H9 (cell line): ENCODE results near the gene STEAP2. TPM values are rescaled to one million over a fixed set of nuclear protein-coding genes. Genes with fewer than 3 reads are reported as not detected.

Experiments used
- DNase-seq: peaks from one replicate; pipeline ENCODE4 v3.0.0-alpha.2; 2017
- H2AFZ ChIP-seq: one replicate; pipeline ENCODE4 v1.6.1; 2013; ENCODE audit warnings: mild to moderate bottlenecking, low read length, control low read depth, moderate library complexity
- H2AK5ac ChIP-seq: 2 replicates; pipeline ENCODE4 v1.6.1; 2013; ENCODE audit warnings: low read length, control low read depth, mixed read lengths; ENCODE audit not compliant: insufficient read length
- H2BK120ac ChIP-seq: one replicate; pipeline ENCODE4 v1.6.1; 2013; ENCODE audit warnings: low read depth, mild to moderate bottlenecking, low read length, control low read depth, inconsistent platforms; ENCODE audit not compliant: poor library complexity, severe bottlenecking
- H2BK12ac ChIP-seq: 2 replicates; pipeline ENCODE4 v1.6.1; 2013; ENCODE audit warnings: low read length, control low read depth, mixed read lengths, low read depth; ENCODE audit not compliant: insufficient read length
- H2BK15ac ChIP-seq: 2 replicates; pipeline ENCODE4 v1.6.1; 2013; ENCODE audit warnings: low read depth, low read length, control low read depth
- H2BK20ac ChIP-seq: one replicate; pipeline ENCODE4 v1.6.1; 2013; ENCODE audit warnings: low read depth, mild to moderate bottlenecking, low read length, control low read depth, inconsistent platforms; ENCODE audit not compliant: poor library complexity, severe bottlenecking
- H2BK5ac ChIP-seq: 2 replicates; pipeline ENCODE4 v1.6.1; 2013; ENCODE audit warnings: low read length, control low read depth, mixed read lengths; ENCODE audit not compliant: insufficient read length
- H3K14ac ChIP-seq: 2 replicates; pipeline ENCODE4 v1.6.1; 2013; ENCODE audit warnings: low read length, control low read depth; ENCODE audit not compliant: insufficient read depth
- H3K18ac ChIP-seq: 2 replicates; pipeline ENCODE4 v1.6.1; 2013; ENCODE audit warnings: low read depth, mild to moderate bottlenecking, mixed read lengths, low read length, control low read depth; ENCODE audit not compliant: insufficient read length
- H3K23ac ChIP-seq: 2 replicates; pipeline ENCODE4 v1.6.1; 2013; ENCODE audit warnings: low read length, control low read depth, mixed read lengths, low read depth; ENCODE audit not compliant: insufficient read length
- H3K23me2 ChIP-seq: 2 replicates; pipeline ENCODE4 v1.6.1; 2013; ENCODE audit warnings: low read depth, mild to moderate bottlenecking, mixed read lengths, low read length, control low read depth; ENCODE audit not compliant: insufficient read length, poor library complexity, severe bottlenecking
- H3K27ac ChIP-seq: 2 replicates; pipeline ENCODE4 v1.5.1; 2013; ENCODE audit warnings: low read length, control low read depth, mixed read lengths, low read depth; ENCODE audit not compliant: insufficient read length
- H3K27me3 ChIP-seq: 2 replicates; pipeline ENCODE4 v1.6.1; 2013; ENCODE audit warnings: low read length, control low read depth, inconsistent platforms; ENCODE audit not compliant: insufficient read depth
- H3K4ac ChIP-seq: 2 replicates; pipeline ENCODE4 v1.6.1; 2013; ENCODE audit warnings: low read depth, mild to moderate bottlenecking, control low read depth, inconsistent platforms, low read length, moderate library complexity
- H3K4me1 ChIP-seq: 2 replicates; pipeline ENCODE4 v1.6.1; 2013; ENCODE audit warnings: low read length, control low read depth, inconsistent platforms; ENCODE audit not compliant: insufficient read depth
- H3K4me2 ChIP-seq: 2 replicates; pipeline ENCODE4 v1.6.1; 2013; ENCODE audit warnings: low read length, control low read depth, mixed read lengths; ENCODE audit not compliant: insufficient read length, insufficient read depth
- H3K56ac ChIP-seq: 2 replicates; pipeline ENCODE4 v1.6.1; 2013; ENCODE audit warnings: low read depth, mild to moderate bottlenecking, mixed read lengths, low read length, control low read depth; ENCODE audit not compliant: insufficient read length
- H3K79me1 ChIP-seq: 2 replicates; pipeline ENCODE4 v1.6.1; 2013; ENCODE audit warnings: low read depth, mild to moderate bottlenecking, moderate library complexity, low read length, control low read depth, inconsistent platforms; ENCODE audit not compliant: insufficient read depth, poor library complexity, severe bottlenecking
- H3K79me2 ChIP-seq: 2 replicates; pipeline ENCODE4 v1.6.1; 2013; ENCODE audit warnings: low read length, control low read depth, inconsistent platforms; ENCODE audit not compliant: insufficient read depth
- H3K9ac ChIP-seq: 2 replicates; pipeline ENCODE4 v1.6.1; 2013; ENCODE audit warnings: low read length, control low read depth, mixed read lengths; ENCODE audit not compliant: insufficient read length; ENCODE audit errors: extremely low read depth
- H3K9me3 ChIP-seq: one replicate; pipeline ENCODE4 v1.6.1; 2013; ENCODE audit warnings: low read depth, low read length, inconsistent platforms; ENCODE audit not compliant: control insufficient read depth
- H3T11ph ChIP-seq: one replicate; pipeline ENCODE4 v1.6.1; 2013; ENCODE audit warnings: mild to moderate bottlenecking, low read length, control low read depth, inconsistent platforms
- H4K20me1 ChIP-seq: one replicate; pipeline ENCODE4 v1.6.1; 2013; ENCODE audit not compliant: control insufficient read depth, insufficient read length, insufficient read depth
- H4K5ac ChIP-seq: 2 replicates; pipeline ENCODE4 v1.6.1; 2013; ENCODE audit warnings: low read depth, mild to moderate bottlenecking, mixed read lengths, low read length, control low read depth; ENCODE audit not compliant: insufficient read length
- H4K8ac ChIP-seq: replicated peaks from 2 replicates; pipeline ENCODE4 v1.6.1; 2013; ENCODE audit warnings: low read length, control low read depth, mixed read lengths, low read depth; ENCODE audit not compliant: insufficient read length
- H4K91ac ChIP-seq: 2 replicates; pipeline ENCODE4 v1.6.1; 2013; ENCODE audit warnings: low read depth, mild to moderate bottlenecking, moderate library complexity, mixed read lengths, low read length, control low read depth; ENCODE audit not compliant: insufficient read length
- H3K27ac Mint-ChIP-seq, 3 experiments: 2 replicates in 2 of 3; 3 replicates in 1 of 3; pipeline ENCODE4 v1.8.0; 2020 to 2021; ENCODE audit warnings: mixed read lengths in 3 of 3, mild to moderate bottlenecking in 1 of 3, moderate library complexity in 1 of 3
- H3K27me3 Mint-ChIP-seq: 2 replicates; pipeline ENCODE4 v1.8.0; 2021; ENCODE audit warnings: low read depth, mild to moderate bottlenecking, moderate library complexity, mixed read lengths
- H3K36me3 Mint-ChIP-seq, 3 experiments: 2 replicates in 2 of 3; 3 replicates in 1 of 3; pipeline ENCODE4 v1.8.0; 2020 to 2021; ENCODE audit warnings: low read depth in 3 of 3, mixed read lengths in 3 of 3; ENCODE audit not compliant: insufficient read depth in 1 of 3
- H3K4me1 Mint-ChIP-seq, 2 experiments: 2 replicates each; pipeline ENCODE4 v1.8.0; 2020; ENCODE audit warnings: mixed read lengths in 2 of 2
- H3K4me3 Mint-ChIP-seq, 2 experiments: 2 replicates in 1 of 2; 3 replicates in 1 of 2; pipeline ENCODE4 v1.8.0; 2020 to 2021; ENCODE audit warnings: mild to moderate bottlenecking in 2 of 2, mixed read lengths in 2 of 2, moderate library complexity in 1 of 2
- H3K9me3 Mint-ChIP-seq, 2 experiments: 2 replicates in 1 of 2; 3 replicates in 1 of 2; pipeline ENCODE4 v1.8.0; 2020; ENCODE audit warnings: mild to moderate bottlenecking in 2 of 2, mixed read lengths in 2 of 2, moderate library complexity in 1 of 2
- WGBS: extraction: QIAGEN DNeasy Blood & Tissue Kit; methylation state at CpG from one replicate; pipeline ENCODE4 v1.1.7; 2013; ENCODE audit warnings: missing lambda C conversion rate, low lambda C conversion rate, mixed read lengths; ENCODE audit not compliant: insufficient read length; ENCODE audit errors: extremely low coverage; 5-methylcytosine and 5-hydroxymethylcytosine counted together
- total RNA-seq: library from RNA; stranded (reverse); gene quantifications from 2 replicates; pipeline ENCODE4 v1.2.1, GENCODE V29; 2021
- TF ChIP-seq, protein P1 (sequence below): fragments of 200-600 bp; sonication (generic); conservative IDR thresholded peaks from 3 replicates; pipeline ENCODE4 v1.8.0; 2021; ENCODE audit warnings: antibody characterized with exemption, mild to moderate bottlenecking

STEAP2 gene
- total RNA-seq, 1 experiment from 2014 or later: 6.7 TPM

DNA sequence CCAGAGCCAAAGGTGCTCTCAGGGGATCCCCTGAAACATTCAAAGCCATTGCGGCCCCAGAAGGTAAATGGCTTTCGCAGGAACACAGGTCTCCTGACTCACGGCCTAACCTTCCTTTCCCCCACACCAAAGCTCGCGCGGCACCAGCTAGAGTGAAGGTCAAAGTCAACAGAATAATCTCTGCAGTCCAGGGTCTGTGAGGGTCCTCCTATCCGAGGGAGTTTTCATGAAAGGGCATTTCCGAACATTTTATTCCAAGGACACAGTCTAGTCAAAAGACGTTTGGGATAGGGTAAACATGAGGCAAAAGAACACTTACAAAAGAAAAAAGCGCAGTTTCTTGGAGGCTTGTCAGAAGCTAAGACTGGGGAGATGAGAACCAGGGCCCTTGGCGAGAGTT lies 559 bp upstream of the STEAP2 start:
- H4K91ac ChIP-seq: no peak overlapping the region
- no peak overlapping the region for H3T11ph ChIP-seq
- H3K4me2 ChIP-seq: peak overlapping the region; percentile 92
- DNase-seq: no peak
- peak overlapping the region; percentile 26 to 94 (median 51) for H3K27ac Mint-ChIP-seq
- H3K9me3 ChIP-seq: no peaks in the 10 kb centered on the region
- TF ChIP-seq, protein P1, sequence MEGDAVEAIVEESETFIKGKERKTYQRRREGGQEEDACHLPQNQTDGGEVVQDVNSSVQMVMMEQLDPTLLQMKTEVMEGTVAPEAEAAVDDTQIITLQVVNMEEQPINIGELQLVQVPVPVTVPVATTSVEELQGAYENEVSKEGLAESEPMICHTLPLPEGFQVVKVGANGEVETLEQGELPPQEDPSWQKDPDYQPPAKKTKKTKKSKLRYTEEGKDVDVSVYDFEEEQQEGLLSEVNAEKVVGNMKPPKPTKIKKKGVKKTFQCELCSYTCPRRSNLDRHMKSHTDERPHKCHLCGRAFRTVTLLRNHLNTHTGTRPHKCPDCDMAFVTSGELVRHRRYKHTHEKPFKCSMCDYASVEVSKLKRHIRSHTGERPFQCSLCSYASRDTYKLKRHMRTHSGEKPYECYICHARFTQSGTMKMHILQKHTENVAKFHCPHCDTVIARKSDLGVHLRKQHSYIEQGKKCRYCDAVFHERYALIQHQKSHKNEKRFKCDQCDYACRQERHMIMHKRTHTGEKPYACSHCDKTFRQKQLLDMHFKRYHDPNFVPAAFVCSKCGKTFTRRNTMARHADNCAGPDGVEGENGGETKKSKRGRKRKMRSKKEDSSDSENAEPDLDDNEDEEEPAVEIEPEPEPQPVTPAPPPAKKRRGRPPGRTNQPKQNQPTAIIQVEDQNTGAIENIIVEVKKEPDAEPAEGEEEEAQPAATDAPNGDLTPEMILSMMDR: no peak
- H2AFZ ChIP-seq: peak overlapping the region; percentile 14
- no peak overlapping the region for H2BK20ac ChIP-seq
- peaks cover 6% of the 10 kb centered on the region; the same call in 1 of the 2 replicates for H3K4me1 ChIP-seq
- H3K79me2 ChIP-seq: peaks cover 4% of the 10 kb centered on the region; the same call in 1 of the 2 replicates
- WGBS: no CpG with 5 or more reads among the region's 11 CpGs
- no peaks in the 10 kb centered on the region; a peak in 1 of 7 replicates for H3K36me3 Mint-ChIP-seq
- H2BK12ac ChIP-seq: no peak overlapping the region
- H3K56ac ChIP-seq: no peak overlapping the region
- H3K4ac ChIP-seq: no peak overlapping the region
- H2BK15ac ChIP-seq: no peak overlapping the region
- H3K4me3 Mint-ChIP-seq: no peak overlapping the region
- peaks cover 7% of the 10 kb centered on the region; the same call in 1 of the 2 replicates for H3K27me3 Mint-ChIP-seq
- H3K4me1 Mint-ChIP-seq: peaks cover 8 to 19% of the 10 kb centered on the region in 2 experiments
- H3K18ac ChIP-seq: no peak overlapping the region
- peak overlapping the region; percentile 64 for H3K9ac ChIP-seq
- no peak overlapping the region for H2BK5ac ChIP-seq
- H4K20me1 ChIP-seq: no peaks in the 10 kb centered on the region
- no peaks in the 10 kb centered on the region for H3K79me1 ChIP-seq
- H2BK120ac ChIP-seq: no peak overlapping the region
- H3K23me2 ChIP-seq: peaks cover 13% of the 10 kb centered on the region
- H2AK5ac ChIP-seq: no peak overlapping the region
- H3K23ac ChIP-seq: no peak overlapping the region
- H3K14ac ChIP-seq: no peak overlapping the region
- H4K5ac ChIP-seq: no peak overlapping the region
- H3K27me3 ChIP-seq: no peaks in the 10 kb centered on the region
- no peaks in the 10 kb centered on the region for H3K9me3 Mint-ChIP-seq
- H3K27ac ChIP-seq: no peak overlapping the region
- H4K8ac ChIP-seq: no peak overlapping the region
